Lower leg skin (tissue), 4 donors: ENCODE data around the gene XPC. TPM values are rescaled to one million over a fixed set of nuclear protein-coding genes. Genes with fewer than 3 reads are reported as not detected.
"Not testable (repeated sequence)": the region's sequence is repeated elsewhere in the genome, so short reads cannot be mapped to it uniquely, and the experiment has no call there.

Experiments used
- DNase-seq, 2 donors: peaks; one replicate each; pipeline ENCODE4 v3.0.0-alpha.2; 2019; ENCODE audit warnings: low spot score in 2 of 2
- H3K4me3 ChIP-seq: fragments of 200-600 bp; sonication (generic); 2 replicates; pipeline ENCODE4 v1.5.1; 2017; ENCODE audit warnings: mild to moderate bottlenecking, low read depth; ENCODE audit not compliant: poor library complexity, severe bottlenecking
- POLR2A ChIP-seq, 2 donors: fragments of 450-650 bp; IDR thresholded peaks; one replicate each; pipeline ENCODE4 v1.6.1; 2016 to 2017; ENCODE audit warnings: antibody characterized with exemption in 2 of 2, mild to moderate bottlenecking in 1 of 2, moderate library complexity in 1 of 2
- WGBS, 2 donors: methylation state at CpG; one replicate each; pipeline ENCODE4 v1.1.5; 2018; 5-methylcytosine and 5-hydroxymethylcytosine counted together
- intact Hi-C: fragments of 100-400 bp; cut with DNase I; formaldehyde crosslinking; loops from one replicate; pipeline ENCODE4 v1.15.0; 2023; ENCODE audit warnings: low total_unique reads
- total RNA-seq, 4 donors: library from RNA; depleted of rRNA; stranded (reverse); fragments of >200 nt; gene quantifications; one replicate each; pipeline ENCODE4 v1.1.0, GENCODE V29; 2016
- TF ChIP-seq, protein P1 (sequence below), 3 donors: fragments of 450-650 bp; IDR thresholded peaks; one replicate each; pipeline ENCODE4 v1.5.1; 2016; ENCODE audit warnings: antibody characterized with exemption in 3 of 3, mild to moderate bottlenecking in 3 of 3, moderate library complexity in 2 of 3

XPC gene
- 100 to 1,000 TPM in 1 of 4 donors, 10 to 100 TPM in 3; 50.6 to 110 (median 76.2) TPM for total RNA-seq

DNA sequence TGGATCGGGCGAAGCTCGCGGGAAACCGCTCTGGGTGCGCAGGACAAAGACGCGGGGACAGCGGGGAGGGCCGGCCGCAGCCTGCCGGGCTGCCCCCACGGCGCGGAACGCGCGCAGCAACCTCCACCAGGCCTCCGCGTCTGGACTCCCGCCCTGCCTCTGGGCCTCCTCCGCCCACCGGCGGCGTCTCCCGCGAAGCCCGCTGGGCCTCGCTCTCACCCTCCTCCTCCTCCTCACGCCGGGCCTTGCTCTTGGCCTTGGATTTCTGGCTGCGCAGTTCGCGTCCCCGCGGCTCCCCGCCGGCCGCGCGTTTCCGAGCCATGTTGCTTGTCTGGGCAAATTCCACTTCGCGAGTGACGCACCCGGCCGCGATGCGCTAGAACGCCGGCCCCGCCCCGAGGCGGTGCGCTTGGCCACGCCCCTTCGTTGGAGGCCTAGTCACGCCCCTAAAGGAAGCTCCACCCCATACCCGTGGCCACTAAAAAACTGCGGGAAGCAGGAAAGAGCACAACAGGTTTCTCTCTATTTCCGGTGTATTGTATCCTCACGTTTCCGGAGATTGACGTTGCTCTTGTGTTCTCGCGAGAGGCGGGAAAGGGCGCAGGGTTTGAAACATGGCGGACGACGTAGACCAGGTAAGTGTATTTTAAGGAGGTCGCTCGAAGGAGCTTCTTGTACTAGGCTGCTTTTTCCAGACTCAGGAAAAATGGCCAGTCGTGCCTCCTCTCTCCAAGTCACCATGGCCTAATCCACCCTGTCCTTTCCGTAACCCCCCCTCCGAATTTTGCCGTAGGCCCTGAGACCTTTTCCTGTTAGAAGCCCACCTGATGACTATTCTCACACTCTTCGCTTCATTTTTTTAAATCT is at the start of gene XPC, which contains the start of gene LSM3:
TSS of gene XPC (minus strand) at position 355 of the 867 bp plus-strand sequence. CDS start at position 322, 33 bp downstream.
TSS of gene LSM3 (plus strand) at position 571 of the 867 bp plus-strand sequence. CDS start at position 615, 44 bp downstream.
- intact Hi-C loops: loop anchor here (10.0 kb wide), 1 partner anchor 54 kb away; the partner anchor contains the start of genes CHCHD4 and TMEM43
- peak within 1 kb of the TSS; percentile 72 for H3K4me3 ChIP-seq
- WGBS, 2 donors: 0% methylated on average over 34 to 43 of the region's 78 CpGs
- DNase-seq: peak; percentile 97 to 99
- TF ChIP-seq, protein P1, sequence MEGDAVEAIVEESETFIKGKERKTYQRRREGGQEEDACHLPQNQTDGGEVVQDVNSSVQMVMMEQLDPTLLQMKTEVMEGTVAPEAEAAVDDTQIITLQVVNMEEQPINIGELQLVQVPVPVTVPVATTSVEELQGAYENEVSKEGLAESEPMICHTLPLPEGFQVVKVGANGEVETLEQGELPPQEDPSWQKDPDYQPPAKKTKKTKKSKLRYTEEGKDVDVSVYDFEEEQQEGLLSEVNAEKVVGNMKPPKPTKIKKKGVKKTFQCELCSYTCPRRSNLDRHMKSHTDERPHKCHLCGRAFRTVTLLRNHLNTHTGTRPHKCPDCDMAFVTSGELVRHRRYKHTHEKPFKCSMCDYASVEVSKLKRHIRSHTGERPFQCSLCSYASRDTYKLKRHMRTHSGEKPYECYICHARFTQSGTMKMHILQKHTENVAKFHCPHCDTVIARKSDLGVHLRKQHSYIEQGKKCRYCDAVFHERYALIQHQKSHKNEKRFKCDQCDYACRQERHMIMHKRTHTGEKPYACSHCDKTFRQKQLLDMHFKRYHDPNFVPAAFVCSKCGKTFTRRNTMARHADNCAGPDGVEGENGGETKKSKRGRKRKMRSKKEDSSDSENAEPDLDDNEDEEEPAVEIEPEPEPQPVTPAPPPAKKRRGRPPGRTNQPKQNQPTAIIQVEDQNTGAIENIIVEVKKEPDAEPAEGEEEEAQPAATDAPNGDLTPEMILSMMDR (IDR thresholded peaks at IDR 0.05): peak in 1 of 3 donors; percentile 12
- peak in 1 of 2 donors; percentile 84 for TF ChIP-seq POLR2A (IDR thresholded peaks at IDR 0.05)

DNA sequence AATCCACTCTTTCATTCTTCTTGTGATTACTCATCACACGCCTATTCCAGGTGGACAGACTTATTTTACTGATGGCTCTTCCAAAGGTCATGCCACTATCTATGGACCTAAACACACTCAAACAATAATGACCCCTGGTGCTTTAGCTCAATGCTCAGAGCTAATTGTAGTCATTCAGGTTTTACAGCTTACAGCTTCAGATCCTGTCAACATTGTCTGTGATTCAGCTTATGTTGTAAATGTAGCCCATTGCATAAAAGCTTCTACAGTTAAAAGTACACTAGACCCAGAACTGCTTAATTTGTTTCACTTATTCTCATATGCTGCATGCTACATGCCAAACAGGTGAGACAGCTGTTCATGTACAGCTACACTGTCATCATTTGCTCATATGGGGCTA is 49.5 kb upstream of the XPC start:
- TF ChIP-seq, protein P1 (IDR thresholded peaks at IDR 0.05): no peak
- TF ChIP-seq POLR2A (IDR thresholded peaks at IDR 0.05): no peak
- intact Hi-C loops: no loop called here
- no peak for DNase-seq
- H3K4me3 ChIP-seq: no peak overlapping the region
- 32 to 86% methylated on average over 1 of the region's 1 CpG for WGBS, 2 donors

DNA sequence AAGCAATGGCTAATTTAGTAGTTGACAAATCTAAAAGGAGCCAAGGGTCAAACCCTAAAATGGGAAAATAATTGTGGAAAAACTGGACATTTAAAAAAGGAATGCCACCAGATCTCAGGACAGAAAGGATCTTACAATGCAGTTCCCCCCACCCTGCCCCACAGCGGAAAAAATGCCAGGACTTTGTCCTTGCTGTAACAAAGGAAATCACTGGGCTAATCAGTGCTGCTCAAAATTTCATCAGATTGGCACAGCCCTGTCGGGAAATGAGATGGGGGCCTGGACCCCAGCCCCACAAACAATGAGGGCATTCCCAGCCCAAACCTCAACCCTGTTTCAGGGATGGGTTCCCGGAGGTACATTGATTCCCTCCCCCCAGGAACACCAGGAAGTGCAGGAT is 48.0 kb upstream of the XPC start:
- intact Hi-C loops, H3K4me3 ChIP-seq: not testable (repeated sequence)
- DNase-seq: peak in 1 of 2 donors; percentile 52
- WGBS, 2 donors: 52 to 80% methylated on average over 3 of the region's 3 CpGs

DNA sequence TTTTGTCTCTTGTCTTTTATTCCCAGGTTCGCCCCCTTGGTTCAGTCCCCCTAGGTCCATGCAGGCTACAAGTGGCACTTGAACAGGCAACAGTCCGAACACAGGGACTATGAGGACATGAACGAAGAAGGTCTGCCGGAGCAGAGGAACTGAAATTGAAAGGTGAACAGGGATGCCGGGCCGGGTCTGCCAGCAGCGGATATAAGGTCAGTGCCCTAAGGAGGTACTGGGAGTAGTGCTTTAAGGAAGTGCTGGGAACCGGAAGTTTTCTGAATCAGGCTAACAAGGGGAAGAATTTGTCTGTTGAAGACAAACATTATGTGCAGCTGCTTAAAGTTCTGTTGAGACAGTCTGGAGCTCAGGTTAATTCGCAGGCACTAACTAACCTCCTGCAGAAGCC is 47.0 kb upstream of the XPC start:
- H3K4me3 ChIP-seq: no peak overlapping the region
- peak in 1 of 2 donors; percentile 78 for DNase-seq
- WGBS, 2 donors: 73 to 80% methylated on average over 9 of the region's 9 CpGs
- TF ChIP-seq POLR2A (IDR thresholded peaks at IDR 0.05): no peak
- TF ChIP-seq, protein P1 (IDR thresholded peaks at IDR 0.05): no peak
- intact Hi-C loops: no loop called here

DNA sequence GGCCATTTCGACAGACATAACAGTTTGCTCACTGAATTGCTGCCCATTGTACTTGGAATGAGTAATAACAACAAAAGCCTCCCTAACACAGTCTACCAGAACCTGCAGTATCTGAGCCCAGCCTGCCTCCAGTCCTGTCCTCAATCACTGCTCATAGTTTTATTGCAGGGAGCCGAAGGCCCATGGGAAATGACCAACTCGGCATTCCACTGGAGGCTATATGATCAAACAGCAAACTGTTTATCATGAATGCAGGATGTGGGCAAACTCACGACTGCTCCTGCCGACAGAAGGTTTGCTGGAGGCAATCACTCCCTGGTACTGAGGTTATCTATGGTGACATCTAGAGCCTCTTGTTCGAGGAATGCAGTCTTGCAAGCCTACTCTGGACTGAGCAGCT is 46.5 kb upstream of the XPC start:
- no peak for TF ChIP-seq POLR2A (IDR thresholded peaks at IDR 0.05)
- peak in 1 of 2 donors; percentile 13 for DNase-seq
- WGBS, 2 donors: 55 to 60% methylated on average over 6 of the region's 6 CpGs
- H3K4me3 ChIP-seq: no peak overlapping the region
- intact Hi-C loops: no loop called here

DNA sequence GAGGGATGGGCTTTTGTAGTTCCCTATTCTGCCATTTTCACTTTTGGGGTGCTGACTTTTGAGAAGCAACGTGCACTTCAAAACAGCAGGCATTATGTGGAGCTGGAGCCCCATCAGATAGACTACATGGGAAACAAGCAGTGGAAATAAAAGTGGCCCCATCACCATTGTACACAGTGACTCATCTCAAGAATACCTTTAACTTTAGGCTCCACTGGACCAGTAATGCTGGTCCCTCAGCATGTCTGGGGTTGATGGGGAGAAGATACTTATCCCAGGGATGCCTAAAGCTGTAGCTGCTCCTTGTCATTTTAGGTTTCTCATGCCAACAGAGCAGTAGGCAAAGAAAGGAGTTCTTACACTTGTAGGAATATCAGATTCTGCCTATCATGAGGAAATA is 45.2 kb upstream of the XPC start:
- DNase-seq: peak in 1 of 2 donors; percentile 21
- no peak for TF ChIP-seq POLR2A (IDR thresholded peaks at IDR 0.05)
- TF ChIP-seq, protein P1 (IDR thresholded peaks at IDR 0.05): no peak
- WGBS, 2 donors: 74 to 77% methylated on average over 1 of the region's 1 CpG
- intact Hi-C loops: no loop called here
- H3K4me3 ChIP-seq: no peak overlapping the region
